H9 (cell line): Measurements from ENCODE around the gene ZFY. TPM values are rescaled to one million over a fixed set of nuclear protein-coding genes. Genes with fewer than 3 reads are reported as not detected.

Experiments
- DNase-seq: peaks from one replicate; pipeline ENCODE4 v3.0.0-alpha.2; 2017
- H2AFZ ChIP-seq: one replicate; pipeline ENCODE4 v1.6.1; 2013; ENCODE audit warnings: mild to moderate bottlenecking, low read length, control low read depth, moderate library complexity
- H2AK5ac ChIP-seq: 2 replicates; pipeline ENCODE4 v1.6.1; 2013; ENCODE audit warnings: low read length, control low read depth, mixed read lengths; ENCODE audit not compliant: insufficient read length
- H2BK120ac ChIP-seq: one replicate; pipeline ENCODE4 v1.6.1; 2013; ENCODE audit warnings: low read depth, mild to moderate bottlenecking, low read length, control low read depth, inconsistent platforms; ENCODE audit not compliant: poor library complexity, severe bottlenecking
- H2BK12ac ChIP-seq: 2 replicates; pipeline ENCODE4 v1.6.1; 2013; ENCODE audit warnings: low read length, control low read depth, mixed read lengths, low read depth; ENCODE audit not compliant: insufficient read length
- H2BK15ac ChIP-seq: 2 replicates; pipeline ENCODE4 v1.6.1; 2013; ENCODE audit warnings: low read depth, low read length, control low read depth
- H2BK20ac ChIP-seq: one replicate; pipeline ENCODE4 v1.6.1; 2013; ENCODE audit warnings: low read depth, mild to moderate bottlenecking, low read length, control low read depth, inconsistent platforms; ENCODE audit not compliant: poor library complexity, severe bottlenecking
- H2BK5ac ChIP-seq: 2 replicates; pipeline ENCODE4 v1.6.1; 2013; ENCODE audit warnings: low read length, control low read depth, mixed read lengths; ENCODE audit not compliant: insufficient read length
- H3K14ac ChIP-seq: 2 replicates; pipeline ENCODE4 v1.6.1; 2013; ENCODE audit warnings: low read length, control low read depth; ENCODE audit not compliant: insufficient read depth
- H3K18ac ChIP-seq: 2 replicates; pipeline ENCODE4 v1.6.1; 2013; ENCODE audit warnings: low read depth, mild to moderate bottlenecking, mixed read lengths, low read length, control low read depth; ENCODE audit not compliant: insufficient read length
- H3K23ac ChIP-seq: 2 replicates; pipeline ENCODE4 v1.6.1; 2013; ENCODE audit warnings: low read length, control low read depth, mixed read lengths, low read depth; ENCODE audit not compliant: insufficient read length
- H3K23me2 ChIP-seq: 2 replicates; pipeline ENCODE4 v1.6.1; 2013; ENCODE audit warnings: low read depth, mild to moderate bottlenecking, mixed read lengths, low read length, control low read depth; ENCODE audit not compliant: insufficient read length, poor library complexity, severe bottlenecking
- H3K27ac ChIP-seq: 2 replicates; pipeline ENCODE4 v1.5.1; 2013; ENCODE audit warnings: low read length, control low read depth, mixed read lengths, low read depth; ENCODE audit not compliant: insufficient read length
- H3K27me3 ChIP-seq: 2 replicates; pipeline ENCODE4 v1.6.1; 2013; ENCODE audit warnings: low read length, control low read depth, inconsistent platforms; ENCODE audit not compliant: insufficient read depth
- H3K4ac ChIP-seq: 2 replicates; pipeline ENCODE4 v1.6.1; 2013; ENCODE audit warnings: low read depth, mild to moderate bottlenecking, control low read depth, inconsistent platforms, low read length, moderate library complexity
- H3K4me1 ChIP-seq: 2 replicates; pipeline ENCODE4 v1.6.1; 2013; ENCODE audit warnings: low read length, control low read depth, inconsistent platforms; ENCODE audit not compliant: insufficient read depth
- H3K4me2 ChIP-seq: 2 replicates; pipeline ENCODE4 v1.6.1; 2013; ENCODE audit warnings: low read length, control low read depth, mixed read lengths; ENCODE audit not compliant: insufficient read length, insufficient read depth
- H3K56ac ChIP-seq: 2 replicates; pipeline ENCODE4 v1.6.1; 2013; ENCODE audit warnings: low read depth, mild to moderate bottlenecking, mixed read lengths, low read length, control low read depth; ENCODE audit not compliant: insufficient read length
- H3K79me1 ChIP-seq: 2 replicates; pipeline ENCODE4 v1.6.1; 2013; ENCODE audit warnings: low read depth, mild to moderate bottlenecking, moderate library complexity, low read length, control low read depth, inconsistent platforms; ENCODE audit not compliant: insufficient read depth, poor library complexity, severe bottlenecking
- H3K79me2 ChIP-seq: 2 replicates; pipeline ENCODE4 v1.6.1; 2013; ENCODE audit warnings: low read length, control low read depth, inconsistent platforms; ENCODE audit not compliant: insufficient read depth
- H3K9ac ChIP-seq: 2 replicates; pipeline ENCODE4 v1.6.1; 2013; ENCODE audit warnings: low read length, control low read depth, mixed read lengths; ENCODE audit not compliant: insufficient read length; ENCODE audit errors: extremely low read depth
- H3K9me3 ChIP-seq: one replicate; pipeline ENCODE4 v1.6.1; 2013; ENCODE audit warnings: low read depth, low read length, inconsistent platforms; ENCODE audit not compliant: control insufficient read depth
- H3T11ph ChIP-seq: one replicate; pipeline ENCODE4 v1.6.1; 2013; ENCODE audit warnings: mild to moderate bottlenecking, low read length, control low read depth, inconsistent platforms
- H4K20me1 ChIP-seq: one replicate; pipeline ENCODE4 v1.6.1; 2013; ENCODE audit not compliant: control insufficient read depth, insufficient read length, insufficient read depth
- H4K5ac ChIP-seq: 2 replicates; pipeline ENCODE4 v1.6.1; 2013; ENCODE audit warnings: low read depth, mild to moderate bottlenecking, mixed read lengths, low read length, control low read depth; ENCODE audit not compliant: insufficient read length
- H4K8ac ChIP-seq: replicated peaks from 2 replicates; pipeline ENCODE4 v1.6.1; 2013; ENCODE audit warnings: low read length, control low read depth, mixed read lengths, low read depth; ENCODE audit not compliant: insufficient read length
- H4K91ac ChIP-seq: 2 replicates; pipeline ENCODE4 v1.6.1; 2013; ENCODE audit warnings: low read depth, mild to moderate bottlenecking, moderate library complexity, mixed read lengths, low read length, control low read depth; ENCODE audit not compliant: insufficient read length
- H3K27ac Mint-ChIP-seq, 3 experiments: 2 replicates in 2 of 3; 3 replicates in 1 of 3; pipeline ENCODE4 v1.8.0; 2020 to 2021; ENCODE audit warnings: mixed read lengths in 3 of 3, mild to moderate bottlenecking in 1 of 3, moderate library complexity in 1 of 3
- H3K27me3 Mint-ChIP-seq: 2 replicates; pipeline ENCODE4 v1.8.0; 2021; ENCODE audit warnings: low read depth, mild to moderate bottlenecking, moderate library complexity, mixed read lengths
- H3K36me3 Mint-ChIP-seq, 3 experiments: 2 replicates in 2 of 3; 3 replicates in 1 of 3; pipeline ENCODE4 v1.8.0; 2020 to 2021; ENCODE audit warnings: low read depth in 3 of 3, mixed read lengths in 3 of 3; ENCODE audit not compliant: insufficient read depth in 1 of 3
- H3K4me1 Mint-ChIP-seq, 2 experiments: 2 replicates each; pipeline ENCODE4 v1.8.0; 2020; ENCODE audit warnings: mixed read lengths in 2 of 2
- H3K4me3 Mint-ChIP-seq, 2 experiments: 2 replicates in 1 of 2; 3 replicates in 1 of 2; pipeline ENCODE4 v1.8.0; 2020 to 2021; ENCODE audit warnings: mild to moderate bottlenecking in 2 of 2, mixed read lengths in 2 of 2, moderate library complexity in 1 of 2
- H3K9me3 Mint-ChIP-seq, 2 experiments: 2 replicates in 1 of 2; 3 replicates in 1 of 2; pipeline ENCODE4 v1.8.0; 2020; ENCODE audit warnings: mild to moderate bottlenecking in 2 of 2, mixed read lengths in 2 of 2, moderate library complexity in 1 of 2
- CTCF ChIP-seq: fragments of 200-600 bp; sonication (generic); conservative IDR thresholded peaks from 3 replicates; pipeline ENCODE4 v1.8.0; 2021; ENCODE audit warnings: antibody characterized with exemption, mild to moderate bottlenecking
- WGBS: extraction: QIAGEN DNeasy Blood & Tissue Kit; methylation state at CpG from one replicate; pipeline ENCODE4 v1.1.7; 2013; ENCODE audit warnings: missing lambda C conversion rate, low lambda C conversion rate, mixed read lengths; ENCODE audit not compliant: insufficient read length; ENCODE audit errors: extremely low coverage; 5-methylcytosine and 5-hydroxymethylcytosine counted together
- total RNA-seq: library from RNA; stranded (reverse); gene quantifications from 2 replicates; pipeline ENCODE4 v1.2.1, GENCODE V29; 2021

Gene ZFY
- total RNA-seq, 1 experiment from 2014 or later, result not detected

- Histone ChIP-seq H3K9ac (no peak overlapping the region), H3K14ac (no peak overlapping the region), H4K20me1 (no peaks in the 10 kb centered on the region), H3K56ac (no peak overlapping the region), H4K8ac (no peak overlapping the region), H3K23ac (no peak overlapping the region), H2AK5ac (no peak overlapping the region), H3K4me2 (no peak overlapping the region), H2BK12ac (no peak overlapping the region), H3K79me1 (no peaks in the 10 kb centered on the region), H2AFZ (no peak overlapping the region), H2BK5ac (no peak overlapping the region), H3K4me1 (no peaks in the 10 kb centered on the region), H3K9me3 (no peaks in the 10 kb centered on the region), H3K18ac (no peak overlapping the region), H3K27ac (no peak overlapping the region), H3K27me3 (no peaks in the 10 kb centered on the region), H3K79me2 (no peaks in the 10 kb centered on the region), H4K5ac (no peak overlapping the region), H2BK120ac (no peak overlapping the region), H3K23me2 (no peaks in the 10 kb centered on the region), H3T11ph (no peak overlapping the region), H3K4ac (no peak overlapping the region), H2BK15ac (no peak overlapping the region), H4K91ac (no peak overlapping the region), H2BK20ac (no peak overlapping the region)
- DNase-seq, result no peak
- Mint-ChIP-seq H3K4me3 (no peak overlapping the region), H3K27me3 (no peaks in the 10 kb centered on the region), H3K9me3 (no peaks in the 10 kb centered on the region), H3K4me1 (no peaks in the 10 kb centered on the region), H3K36me3 (no peaks in the 10 kb centered on the region), H3K27ac (no peak overlapping the region)
- TF ChIP-seq CTCF, result no peak
- no CpG with 5 or more reads among the region's 5 CpGs for WGBS
These were observed 38.0 kb downstream of the ZFY start for GRCh38 chrY:2973110-2973751.
